A673 (cell line): ENCODE measurements around the gene LY6G5B. TPM values are rescaled to one million over a fixed set of nuclear protein-coding genes. Genes with fewer than 3 reads are reported as not detected.
A peak's percentile ranks its signal among the peaks of the same experiment; 100 is the strongest.

Experiments
- BruUV-seq: library from RNA; stranded (reverse); fragments of 400-500 nt; replicated peaks from 2 replicates; lab custom pipeline; 2021; lab: Mats Ljungman, UMichigan
- CTCF ChIA-PET: fragments of 300-600 bp; sonication (Branson Sonifier 250); formaldehyde crosslinking; loops from one replicate; lab custom pipeline; 2022; ENCODE audit warnings: antibody characterized with exemption; lab: Charles Lee
- POLR2A ChIA-PET: fragments of 300-600 bp; sonication (Branson Sonifier 250); formaldehyde crosslinking; loops from one replicate; lab custom pipeline; 2022; ENCODE audit warnings: antibody characterized with exemption; ENCODE audit not compliant: low non-redundant PET; lab: Charles Lee
- DNase-seq: peaks from one replicate; pipeline ENCODE4 v3.0.0-alpha.2; 2015; ENCODE audit warnings: low spot score
- H3K27ac ChIP-seq: fragments of 200-600 bp; sonication (generic); 2 replicates; pipeline ENCODE4 v1.5.1; 2016; ENCODE audit warnings: mixed run types, low read depth, mild to moderate bottlenecking, mixed read lengths, antibody characterized with exemption, low read length; ENCODE audit not compliant: poor library complexity, severe bottlenecking
- H3K27me3 ChIP-seq: fragments of 200-600 bp; sonication (generic); replicated peaks from 2 replicates; pipeline ENCODE4 v1.6.1; 2017; ENCODE audit warnings: mixed run types, low read depth, mild to moderate bottlenecking, mixed read lengths, antibody characterized with exemption, low read length; ENCODE audit not compliant: insufficient read depth, poor library complexity
- H3K36me3 ChIP-seq: fragments of 200-600 bp; sonication (generic); 2 replicates; pipeline ENCODE4 v1.6.1; 2016; ENCODE audit warnings: mixed run types, mild to moderate bottlenecking, mixed read lengths, antibody characterized with exemption, low read length; ENCODE audit not compliant: insufficient read depth, poor library complexity, severe bottlenecking
- H3K4me1 ChIP-seq: fragments of 200-600 bp; sonication (generic); 2 replicates; pipeline ENCODE4 v1.6.1; 2017; ENCODE audit warnings: mixed run types, mild to moderate bottlenecking, mixed read lengths, antibody characterized with exemption, low read length; ENCODE audit not compliant: insufficient read depth, poor library complexity, severe bottlenecking
- H3K4me3 ChIP-seq: fragments of 200-600 bp; sonication (generic); 2 replicates; pipeline ENCODE4 v1.5.1; 2016; ENCODE audit warnings: low read depth, mixed run types, mild to moderate bottlenecking, mixed read lengths, low read length; ENCODE audit not compliant: poor library complexity, severe bottlenecking
- H3K9me3 ChIP-seq: fragments of 200-600 bp; sonication (generic); 2 replicates; pipeline ENCODE4 v1.6.1; 2016; ENCODE audit warnings: mixed run types, low read depth, mild to moderate bottlenecking, mixed read lengths, antibody characterized with exemption, low read length; ENCODE audit not compliant: poor library complexity, severe bottlenecking
- CTCF ChIP-seq: fragments of 300-800, 200-600 bp; sonication (generic); conservative IDR thresholded peaks from 2 replicates; pipeline ENCODE4 v1.5.1; 2017; ENCODE audit warnings: low read depth, mild to moderate bottlenecking, antibody characterized with exemption, low read length, moderate library complexity, mixed read lengths
- EZH2 ChIP-seq: fragments of 200-600 bp; sonication (generic); IDR thresholded peaks from 2 replicates; pipeline ENCODE4 v1.6.1; 2017; ENCODE audit warnings: borderline replicate concordance, low read depth, mild to moderate bottlenecking, mixed read lengths, antibody characterized with exemption, low read length; ENCODE audit not compliant: poor library complexity, severe bottlenecking
- intact Hi-C: fragments of 100-400 bp; cut with micrococcal nuclease; formaldehyde crosslinking; loops from one replicate; pipeline ENCODE4 v1.10.0; 2022; ENCODE audit not compliant: unreplicated experiment
- total RNA-seq: library from RNA; stranded (reverse); gene quantifications from 2 replicates; pipeline ENCODE4 v1.2.3, GENCODE V29; 2021

The LY6G5B gene
- total RNA-seq, 1 experiment from 2014 or later = 18.9 TPM

GRCh38 chr6:31700740-31701401, 31.1 kb downstream of the LY6G5B start:
- no peak for DNase-seq
- no peak overlapping the region for H3K27ac ChIP-seq
- no peaks in the 10 kb centered on the region for H3K27me3 ChIP-seq
- intact Hi-C loops = no loop called here
- H3K36me3 ChIP-seq = peaks cover 10% of the 10 kb centered on the region
- no TSS peak for BruUV-seq
- ChIA-PET POLR2A (no interaction called here), CTCF (no interaction called here)
- H3K4me1 ChIP-seq = peaks cover 7% of the 10 kb centered on the region
- TF ChIP-seq EZH2 (no peak), CTCF (no peak)
- H3K4me3 ChIP-seq = no peak overlapping the region
- H3K9me3 ChIP-seq = no peaks in the 10 kb centered on the region

- Histone ChIP-seq H3K27ac (peak overlapping the region; percentile 97), H3K27me3 (no peaks in the 10 kb centered on the region), H3K4me3 (peak overlapping the region; percentile 71), H3K9me3 (no peaks in the 10 kb centered on the region), H3K4me1 (peaks cover 7% of the 10 kb centered on the region), H3K36me3 (peaks cover 4% of the 10 kb centered on the region)
- DNase-seq = no peak
- ChIA-PET CTCF (no interaction called here), POLR2A (interaction anchor here (0.9 kb wide), 1 partner anchor 1093 kb away, joined by 3 read pairs; no protein-coding TSS in a partner anchor)
- intact Hi-C loops = no loop called here
- BruUV-seq = TSS peak; percentile 57
- no peak for TF ChIP-seq EZH2
Measured at GRCh38 chr6:31701666-31702404, 32.1 kb downstream of the LY6G5B start.

GRCh38 chr6:31702405-31702818, 32.6 kb downstream of the LY6G5B start:
- BruUV-seq = no TSS peak
- DNase-seq = no peak
- Histone ChIP-seq H3K9me3 (no peaks in the 10 kb centered on the region), H3K4me1 (peaks cover 7% of the 10 kb centered on the region), H3K27ac (peak overlapping the region; percentile 97), H3K4me3 (peak overlapping the region; percentile 71), H3K27me3 (no peaks in the 10 kb centered on the region), H3K36me3 (no peaks in the 10 kb centered on the region)
- CTCF ChIA-PET = no interaction called here
- POLR2A ChIA-PET = interaction anchor here (0.9 kb wide), 1 partner anchor 1092 kb away, joined by 3 read pairs; no protein-coding TSS in a partner anchor
- TF ChIP-seq EZH2 (no peak), CTCF (no peak)
- intact Hi-C loops = no loop called here
